ENCODE measurements around the gene GRXCR2. TPM values are rescaled to one million over a fixed set of nuclear protein-coding genes. Genes with fewer than 3 reads are reported as not detected.

The GRXCR2 gene
- polyA plus RNA-seq, 1 donor from 2014 or later = not detected

- TF ChIP-seq TAF1 (IDR thresholded peaks at IDR 0.05; ENCODE audit: low read depth) = no peak
- no peak for TF ChIP-seq SMC3 (conservative IDR thresholded peaks at IDR 0.05; ENCODE audit: poor library complexity)
- TF ChIP-seq POLR2AphosphoS5 (IDR thresholded peaks at IDR 0.05) = no peak
- TF ChIP-seq RAD21 (conservative IDR thresholded peaks at IDR 0.05) = no peak
- TF ChIP-seq REST (IDR thresholded peaks at IDR 0.05; ENCODE audit: borderline replicate concordance) = no peak
- TF ChIP-seq MXI1 (conservative IDR thresholded peaks at IDR 0.05; ENCODE audit: poor library complexity, severe bottlenecking) = no peak
- TF ChIP-seq CTCF (IDR thresholded peaks at IDR 0.05; ENCODE audit: poor library complexity, severe bottlenecking) = no peak
- no peak for TF ChIP-seq EP300 (conservative IDR thresholded peaks at IDR 0.05; ENCODE audit: poor library complexity, severe bottlenecking)
- TF ChIP-seq EZH2 (IDR thresholded peaks at IDR 0.05; ENCODE audit: borderline replicate concordance, insufficient read depth, low read length, poor library complexity, severe bottlenecking) = no peak
- no peak overlapping the region for H3K4me3 ChIP-seq (ENCODE audit: low read length)
- no peaks in the 10 kb centered on the region for H3K79me2 ChIP-seq (replicated peaks; ENCODE audit: insufficient read depth, low read length)
- no peaks in the 10 kb centered on the region for H3F3A ChIP-seq (ENCODE audit: insufficient read depth, low read length, poor library complexity, severe bottlenecking)
- no peak overlapping the region for H3K9ac ChIP-seq (ENCODE audit: low read length)
- no peaks in the 10 kb centered on the region for H3K27me3 ChIP-seq (ENCODE audit: insufficient read depth, low read depth, low read length)
- H4K20me1 ChIP-seq (ENCODE audit: insufficient read depth) = no peaks in the 10 kb centered on the region
- no peak overlapping the region for H3K27ac ChIP-seq (ENCODE audit: low read length)
- H3K9me2 ChIP-seq (ENCODE audit: insufficient read depth, low read length) = no peaks in the 10 kb centered on the region
- no peaks in the 10 kb centered on the region for H3K36me3 ChIP-seq (ENCODE audit: insufficient read depth, low read length)
- H2AFZ ChIP-seq (ENCODE audit: low read depth, low read length) = no peak overlapping the region
- no peak overlapping the region for H3K4me2 ChIP-seq (ENCODE audit: low read length)
- no peaks in the 10 kb centered on the region for H3K9me3 ChIP-seq (ENCODE audit: low read length)
Observed at GRCh38 chr5:145911164-145911563, 38.4 kb upstream of the GRXCR2 start.

GRCh38 chr5:145908206-145908960 is 35.6 kb upstream of the GRXCR2 start:
- peak; percentile 72 for TF ChIP-seq SMC3 (conservative IDR thresholded peaks at IDR 0.05; ENCODE audit: poor library complexity)
- peak; percentile 77 for TF ChIP-seq EP300 (conservative IDR thresholded peaks at IDR 0.05; ENCODE audit: poor library complexity, severe bottlenecking)
- TF ChIP-seq CTCF (IDR thresholded peaks at IDR 0.05; ENCODE audit: poor library complexity, severe bottlenecking) = peak; percentile 70
- no peak for TF ChIP-seq EZH2 (IDR thresholded peaks at IDR 0.05; ENCODE audit: borderline replicate concordance, insufficient read depth, low read length, poor library complexity, severe bottlenecking)
- peak; percentile 65 for TF ChIP-seq RAD21 (conservative IDR thresholded peaks at IDR 0.05)
- no peak for TF ChIP-seq MXI1 (conservative IDR thresholded peaks at IDR 0.05; ENCODE audit: poor library complexity, severe bottlenecking)
- peak; percentile 96 for TF ChIP-seq REST (IDR thresholded peaks at IDR 0.05; ENCODE audit: borderline replicate concordance)
- TF ChIP-seq POLR2AphosphoS5 (IDR thresholded peaks at IDR 0.05) = peak; percentile 41
- H3K79me2 ChIP-seq (replicated peaks; ENCODE audit: insufficient read depth, low read length) = no peaks in the 10 kb centered on the region
- no peaks in the 10 kb centered on the region for H4K20me1 ChIP-seq (ENCODE audit: insufficient read depth)
- H3K9ac ChIP-seq (ENCODE audit: low read length) = peak overlapping the region; percentile 37
- H3K4me3 ChIP-seq (ENCODE audit: low read length) = peak overlapping the region; percentile 5
- H3K27me3 ChIP-seq (ENCODE audit: insufficient read depth, low read depth, low read length) = no peaks in the 10 kb centered on the region
- H3K9me3 ChIP-seq (ENCODE audit: low read length) = no peaks in the 10 kb centered on the region
- no peaks in the 10 kb centered on the region for H3K36me3 ChIP-seq (ENCODE audit: insufficient read depth, low read length)
- H2AFZ ChIP-seq (ENCODE audit: low read depth, low read length) = peak overlapping the region; percentile 42
- H3K4me2 ChIP-seq (ENCODE audit: low read length) = no peak overlapping the region
- no peaks in the 10 kb centered on the region for H3F3A ChIP-seq (ENCODE audit: insufficient read depth, low read length, poor library complexity, severe bottlenecking)
- no peaks in the 10 kb centered on the region for H3K9me2 ChIP-seq (ENCODE audit: insufficient read depth, low read length)
- H3K27ac ChIP-seq (ENCODE audit: low read length) = peak overlapping the region; percentile 77

Data from neural cell (in vitro differentiated cells).